Measurements from ENCODE around the gene ZNF697. TPM values are rescaled to one million over a fixed set of nuclear protein-coding genes. Genes with fewer than 3 reads are reported as not detected.
"Not testable (repeated sequence)": the region's sequence is repeated elsewhere in the genome, so short reads cannot be mapped to it uniquely, and the experiment has no call there.

The ZNF697 gene
- total RNA-seq, 1 experiment from 2014 or later, result 17.4 TPM

DNA sequence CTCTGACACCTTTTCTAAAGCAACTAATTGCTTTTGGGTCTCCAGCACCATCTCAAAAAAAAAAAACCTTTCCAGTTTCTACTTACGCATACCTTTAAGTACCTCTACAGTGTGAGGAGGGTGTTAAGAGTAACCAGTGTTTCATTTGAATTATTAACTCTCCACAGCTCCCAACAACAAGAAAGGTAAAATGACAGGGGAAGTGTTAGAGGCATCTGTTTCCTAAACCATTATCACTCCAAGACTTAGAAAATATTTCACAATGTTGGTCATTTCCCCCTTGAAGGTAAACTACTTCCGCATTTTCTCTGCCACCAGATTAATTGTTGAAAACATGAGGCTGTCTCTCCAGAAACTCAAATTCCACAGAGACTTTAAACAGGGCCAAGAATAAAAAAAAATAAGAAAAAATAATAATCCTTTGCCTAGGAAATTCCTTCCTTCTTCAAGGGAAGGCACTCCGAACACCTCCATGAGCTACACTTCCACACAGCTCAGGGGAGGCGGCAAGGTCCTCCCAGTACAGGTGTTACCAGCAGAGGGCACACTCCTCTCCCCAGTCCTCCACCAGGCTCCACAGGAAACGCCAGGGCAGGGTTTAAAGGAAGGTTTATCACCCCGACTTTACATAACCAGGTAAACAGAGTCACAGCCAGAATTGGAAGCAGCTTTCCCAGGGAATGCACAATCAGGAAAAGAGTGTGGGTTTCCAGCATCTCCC lies 40.8 kb downstream of the ZNF697 start:
- peaks cover 10 to 14% of the 10 kb centered on the region in 2 experiments for H3K4me1 Mint-ChIP-seq
- not testable (repeated sequence) for H3K18ac ChIP-seq (ENCODE audit: insufficient read length, low read depth, low read length); H3K4me3 Mint-ChIP-seq; H2AK5ac ChIP-seq (ENCODE audit: insufficient read length, low read length); H2BK12ac ChIP-seq (ENCODE audit: insufficient read length, low read depth, low read length); H3K4me1 ChIP-seq (ENCODE audit: insufficient read depth, low read length); H3K36me3 Mint-ChIP-seq (ENCODE audit: insufficient read depth in 1 of 3, low read depth in 3 of 3); H3K27me3 ChIP-seq (ENCODE audit: insufficient read depth, low read length); H3K9me3 ChIP-seq (ENCODE audit: control insufficient read depth, low read depth, low read length); H3K9ac ChIP-seq (ENCODE audit: extremely low read depth, insufficient read length, low read length); H3K79me1 ChIP-seq (ENCODE audit: insufficient read depth, low read depth, low read length, poor library complexity, severe bottlenecking); H2BK15ac ChIP-seq (ENCODE audit: low read depth, low read length); H2BK5ac ChIP-seq (ENCODE audit: insufficient read length, low read length); H3K27ac Mint-ChIP-seq; H3K27ac ChIP-seq (ENCODE audit: insufficient read length, low read depth, low read length); H3K23me2 ChIP-seq (ENCODE audit: insufficient read length, low read depth, low read length, poor library complexity, severe bottlenecking); H3K23ac ChIP-seq (ENCODE audit: insufficient read length, low read depth, low read length); H4K5ac ChIP-seq (ENCODE audit: insufficient read length, low read depth, low read length); H3K4me2 ChIP-seq (ENCODE audit: insufficient read depth, insufficient read length, low read length); H2BK20ac ChIP-seq (ENCODE audit: low read depth, low read length, poor library complexity, severe bottlenecking); H4K8ac ChIP-seq (replicated peaks; ENCODE audit: insufficient read length, low read depth, low read length); H3K14ac ChIP-seq (ENCODE audit: insufficient read depth, low read length); H3T11ph ChIP-seq (ENCODE audit: low read length); H3K4ac ChIP-seq (ENCODE audit: low read depth, low read length); H3K56ac ChIP-seq (ENCODE audit: insufficient read length, low read depth, low read length); H3K27me3 Mint-ChIP-seq (ENCODE audit: low read depth); H4K91ac ChIP-seq (ENCODE audit: insufficient read length, low read depth, low read length); H4K20me1 ChIP-seq (ENCODE audit: control insufficient read depth, insufficient read depth, insufficient read length); DNase-seq; H2BK120ac ChIP-seq (ENCODE audit: low read depth, low read length, poor library complexity, severe bottlenecking); H3K9me3 Mint-ChIP-seq; H3K79me2 ChIP-seq (ENCODE audit: insufficient read depth, low read length); H2AFZ ChIP-seq (ENCODE audit: low read length)
- TF ChIP-seq, protein P1, sequence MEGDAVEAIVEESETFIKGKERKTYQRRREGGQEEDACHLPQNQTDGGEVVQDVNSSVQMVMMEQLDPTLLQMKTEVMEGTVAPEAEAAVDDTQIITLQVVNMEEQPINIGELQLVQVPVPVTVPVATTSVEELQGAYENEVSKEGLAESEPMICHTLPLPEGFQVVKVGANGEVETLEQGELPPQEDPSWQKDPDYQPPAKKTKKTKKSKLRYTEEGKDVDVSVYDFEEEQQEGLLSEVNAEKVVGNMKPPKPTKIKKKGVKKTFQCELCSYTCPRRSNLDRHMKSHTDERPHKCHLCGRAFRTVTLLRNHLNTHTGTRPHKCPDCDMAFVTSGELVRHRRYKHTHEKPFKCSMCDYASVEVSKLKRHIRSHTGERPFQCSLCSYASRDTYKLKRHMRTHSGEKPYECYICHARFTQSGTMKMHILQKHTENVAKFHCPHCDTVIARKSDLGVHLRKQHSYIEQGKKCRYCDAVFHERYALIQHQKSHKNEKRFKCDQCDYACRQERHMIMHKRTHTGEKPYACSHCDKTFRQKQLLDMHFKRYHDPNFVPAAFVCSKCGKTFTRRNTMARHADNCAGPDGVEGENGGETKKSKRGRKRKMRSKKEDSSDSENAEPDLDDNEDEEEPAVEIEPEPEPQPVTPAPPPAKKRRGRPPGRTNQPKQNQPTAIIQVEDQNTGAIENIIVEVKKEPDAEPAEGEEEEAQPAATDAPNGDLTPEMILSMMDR (conservative IDR thresholded peaks at IDR 0.05), result peak; percentile 50
- WGBS (ENCODE audit: extremely low coverage, insufficient read length, low lambda C conversion rate), result no CpG with 5 or more reads among the region's 6 CpGs

Data from H9 (cell line).